GM12878 (cell line): ENCODE results near the gene JADE2. TPM values are rescaled to one million over a fixed set of nuclear protein-coding genes. Genes with fewer than 3 reads are reported as not detected.

ENCODE experiments used
- ATAC-seq: fragments of 200-7000 bp; cut with Tn5 transposase; 3 replicates; pipeline ENCODE4 v1.9.1; 2020; ENCODE audit warnings: mild to moderate bottlenecking, moderate library complexity
- BruUV-seq: library from RNA; stranded (reverse); fragments of 400-500 nt; replicated peaks from 2 replicates; lab custom pipeline; 2021; lab: Mats Ljungman, UMichigan
- CTCF ChIA-PET: fragments of 300-600 bp; sonication (Branson Sonifier 250); formaldehyde crosslinking; extraction: SDS; loops from one replicate; lab custom pipeline; 2021; ENCODE audit warnings: inconsistent platforms; lab: Yijun Ruan, JAX
- POLR2A ChIA-PET: fragments of 350-600 bp; formaldehyde crosslinking; extraction: SDS; loops from one replicate; lab custom pipeline; 2021; ENCODE audit warnings: inconsistent platforms; lab: Charles Lee
- RAD21 ChIA-PET: fragments of 300-600 bp; sonication (Branson Sonifier 250); formaldehyde crosslinking; loops from one replicate; lab custom pipeline; 2023; ENCODE audit warnings: antibody characterized with exemption; ENCODE audit not compliant: unreplicated experiment; lab: Charles Lee
- SMC1A ChIA-PET: fragments of 300-600 bp; sonication (Branson Sonifier 250); formaldehyde crosslinking; loops from one replicate; lab custom pipeline; 2023; ENCODE audit not compliant: unreplicated experiment, uncharacterized antibody; lab: Charles Lee
- DNase-seq: peaks from one replicate; pipeline ENCODE4 v3.0.0-alpha.2; 2011; ENCODE audit warnings: low read depth, low spot score
- FAIRE-seq: peaks from 3 replicates; lab custom pipeline; 2011; peaks lifted over from hg19 to GRCh38; lab: Jason Lieb, UNC
- H2AFZ ChIP-seq: 2 replicates; pipeline ENCODE4 v1.6.0; 2011; ENCODE audit warnings: low read depth, low read length, control low read depth; ENCODE audit not compliant: control insufficient read depth
- H3K27ac ChIP-seq: 2 replicates; pipeline ENCODE4 v1.5.1; 2011; ENCODE audit warnings: control low read depth; ENCODE audit not compliant: control insufficient read depth, insufficient read depth
- H3K27me3 ChIP-seq, 2 experiments: replicated peaks in 1 of 2; 2 replicates each; pipeline versions ENCODE4 v1.6.0 to v1.6.1; 2011; ENCODE audit warnings: low read length in 1 of 2; ENCODE audit not compliant: control insufficient read depth in 2 of 2, insufficient read depth in 2 of 2
- H3K36me3 ChIP-seq, 2 experiments: 2 replicates each; pipeline ENCODE4 v1.5.1; 2011; ENCODE audit warnings: low read length in 1 of 2; ENCODE audit not compliant: control insufficient read depth in 2 of 2, insufficient read depth in 2 of 2
- H3K4me1 ChIP-seq: 2 replicates; pipeline ENCODE4 v1.6.1; 2011; ENCODE audit warnings: mild to moderate bottlenecking, low read length, moderate library complexity, mixed read lengths; ENCODE audit not compliant: control insufficient read depth, insufficient read depth
- H3K4me2 ChIP-seq: 2 replicates; pipeline ENCODE4 v1.6.0; 2011; ENCODE audit warnings: control low read depth; ENCODE audit not compliant: control insufficient read depth, insufficient read depth
- H3K4me3 ChIP-seq: fragments of 200-600 bp; sonication (generic); 2 replicates; pipeline ENCODE4 v1.5.1; 2016
- H3K79me2 ChIP-seq: 2 replicates; pipeline ENCODE4 v1.6.0; 2011; ENCODE audit warnings: low read length; ENCODE audit not compliant: control insufficient read depth, insufficient read depth
- H3K9ac ChIP-seq: 2 replicates; pipeline ENCODE4 v1.8.0; 2011; ENCODE audit warnings: low read length, control low read depth, mixed read lengths; ENCODE audit not compliant: control insufficient read depth, insufficient read depth
- H3K9me3 ChIP-seq: replicated peaks from 3 replicates; pipeline ENCODE4 v1.5.1; 2011; ENCODE audit warnings: mild to moderate bottlenecking, low read length; ENCODE audit not compliant: control insufficient read depth, insufficient read depth
- H4K20me1 ChIP-seq: 2 replicates; pipeline ENCODE4 v1.6.0; 2011; ENCODE audit not compliant: control insufficient read depth, insufficient read depth
- BCL11A ChIP-seq: IDR thresholded peaks from 2 replicates; pipeline ENCODE4 v1.6.1; 2011; ENCODE audit warnings: low read depth, low read length
- GABPA ChIP-seq: IDR thresholded peaks from 2 replicates; pipeline ENCODE4 v1.6.1; 2014; ENCODE audit warnings: antibody characterized with exemption, low read depth, mild to moderate bottlenecking, inconsistent platforms
- NFYB ChIP-seq: IDR thresholded peaks from 2 replicates; pipeline ENCODE4 v1.6.1; 2011; ENCODE audit warnings: low read depth, mild to moderate bottlenecking, low read length, improper control_type of control experiment, moderate library complexity; ENCODE audit not compliant: insufficient read depth
- WRNIP1 ChIP-seq: IDR thresholded peaks from 2 replicates; pipeline ENCODE4 v1.6.1; 2011; ENCODE audit warnings: low read depth, low read length, improper control_type of control experiment, borderline replicate concordance
- WGBS: methylation state at CpG from one replicate; pipeline ENCODE4 v1.1.6; 2016; ENCODE audit warnings: low lambda C conversion rate; ENCODE audit not compliant: insufficient replicate concordance, insufficient coverage; ENCODE audit errors: missing lambda C conversion rate; 5-methylcytosine and 5-hydroxymethylcytosine counted together
- in situ Hi-C: fragments of 300-500 bp; cut with MboI; formaldehyde crosslinking; loops from 9 replicates; pipeline ENCODE4 v1.14.3; 2018; ENCODE audit warnings: mixed read lengths
- intact Hi-C: fragments of 100-400 bp; cut with micrococcal nuclease; formaldehyde crosslinking; loops from one replicate; pipeline ENCODE4 v1.14.2; 2022; ENCODE audit not compliant: unreplicated experiment
- polyA plus RNA-seq, 11 experiments: library from polyadenylated mRNA; depleted of rRNA in 4 of 11; unstranded in 6 of 11; stranded (reverse) in 5 of 11; fragments of >200 nt; fragmentation: Nextera tagmentation in 4 of 11; fragmentation: Illumina TruSeq in 1 of 11; extraction: Ambion mirVana in 4 of 11; extraction: Trizol in 1 of 11; gene quantifications; 1 replicate in 1 of 11; 2 replicates in 10 of 11; pipeline versions ENCODE4 v1.2.1 to v1.2.3, GENCODE V29; 2011 to 2016; ENCODE audit warnings: inconsistent platforms in 2 of 11, missing spikeins in 2 of 11, low read depth in 1 of 11
- total RNA-seq, 4 experiments: library from RNA; depleted of rRNA in 3 of 4; stranded (reverse); fragments of >200 nt in 3 of 4; fragmentation: Illumina TruSeq in 1 of 4; extraction: Trizol in 1 of 4; gene quantifications; 2 replicates each; pipeline versions ENCODE4 v1.2.1 to v1.2.3, GENCODE V29; 2013 to 2021
- TF ChIP-seq, protein P1 (sequence below): fragments of 450-650 bp; IDR thresholded peaks from 2 replicates; pipeline ENCODE4 v1.6.1; 2017; ENCODE audit warnings: mild to moderate bottlenecking, moderate library complexity
- TF ChIP-seq, protein P2 (sequence below): fragments of 450-650 bp; IDR thresholded peaks from 2 replicates; pipeline ENCODE4 v1.6.1; 2016; ENCODE audit warnings: mild to moderate bottlenecking, moderate library complexity, borderline replicate concordance

Gene JADE2
- total and polyA plus RNA-seq, 10 of the 15 experiments (the other 5 are each of a cell fraction or from before 2014, with no cell fraction given) = 1.5 to 67.0 (median 22.4) TPM

DNA sequence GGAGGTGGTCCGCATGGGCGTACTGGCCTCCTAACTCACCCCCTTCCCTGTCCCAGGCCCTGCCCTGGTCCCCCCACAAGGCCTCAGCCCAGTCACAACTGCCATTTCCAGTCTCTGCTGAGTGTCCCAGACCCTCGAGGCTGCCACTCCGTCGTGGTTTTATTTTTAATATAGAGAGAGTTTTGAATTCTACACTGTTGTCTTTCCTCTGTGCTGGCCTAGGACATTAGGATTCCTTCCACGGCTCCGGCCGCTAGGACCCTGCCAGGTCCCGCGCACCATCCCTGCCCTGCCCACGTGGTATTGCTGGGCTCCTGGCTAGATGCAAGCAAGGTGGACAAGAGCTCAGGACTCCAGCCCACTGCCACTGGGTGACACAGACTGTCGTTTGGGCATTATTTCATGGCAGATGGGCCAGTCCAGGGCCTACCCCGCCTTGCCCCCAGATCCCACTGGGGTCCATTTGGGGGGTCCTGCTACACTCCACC, 53.9 kb downstream of the JADE2 start:
- SMC1A ChIA-PET = interaction anchor here (1.8 kb wide), 1 partner anchor 13 kb away, joined by 5 read pairs; no protein-coding TSS in a partner anchor
- Histone ChIP-seq H3K36me3 (peaks cover 23 to 39% of the 10 kb centered on the region in 2 experiments; a peak in 3 of 4 replicates), H3K4me3 (no peak overlapping the region), H3K9me3 (no peaks in the 10 kb centered on the region), H2AFZ (no peak overlapping the region), H4K20me1 (no peaks in the 10 kb centered on the region), H3K27me3 (no peaks in the 10 kb centered on the region), H3K79me2 (no peaks in the 10 kb centered on the region), H3K27ac (no peak overlapping the region), H3K9ac (no peak overlapping the region), H3K4me1 (no peaks in the 10 kb centered on the region), H3K4me2 (no peak overlapping the region)
- CTCF ChIA-PET = interaction anchor here (3.2 kb wide), 1 partner anchor 275 kb away, joined by 14 read pairs; no protein-coding TSS in a partner anchor
- TF ChIP-seq WRNIP1 (no peak), BCL11A (no peak), GABPA (no peak), NFYB (no peak)
- TF ChIP-seq, protein P1, sequence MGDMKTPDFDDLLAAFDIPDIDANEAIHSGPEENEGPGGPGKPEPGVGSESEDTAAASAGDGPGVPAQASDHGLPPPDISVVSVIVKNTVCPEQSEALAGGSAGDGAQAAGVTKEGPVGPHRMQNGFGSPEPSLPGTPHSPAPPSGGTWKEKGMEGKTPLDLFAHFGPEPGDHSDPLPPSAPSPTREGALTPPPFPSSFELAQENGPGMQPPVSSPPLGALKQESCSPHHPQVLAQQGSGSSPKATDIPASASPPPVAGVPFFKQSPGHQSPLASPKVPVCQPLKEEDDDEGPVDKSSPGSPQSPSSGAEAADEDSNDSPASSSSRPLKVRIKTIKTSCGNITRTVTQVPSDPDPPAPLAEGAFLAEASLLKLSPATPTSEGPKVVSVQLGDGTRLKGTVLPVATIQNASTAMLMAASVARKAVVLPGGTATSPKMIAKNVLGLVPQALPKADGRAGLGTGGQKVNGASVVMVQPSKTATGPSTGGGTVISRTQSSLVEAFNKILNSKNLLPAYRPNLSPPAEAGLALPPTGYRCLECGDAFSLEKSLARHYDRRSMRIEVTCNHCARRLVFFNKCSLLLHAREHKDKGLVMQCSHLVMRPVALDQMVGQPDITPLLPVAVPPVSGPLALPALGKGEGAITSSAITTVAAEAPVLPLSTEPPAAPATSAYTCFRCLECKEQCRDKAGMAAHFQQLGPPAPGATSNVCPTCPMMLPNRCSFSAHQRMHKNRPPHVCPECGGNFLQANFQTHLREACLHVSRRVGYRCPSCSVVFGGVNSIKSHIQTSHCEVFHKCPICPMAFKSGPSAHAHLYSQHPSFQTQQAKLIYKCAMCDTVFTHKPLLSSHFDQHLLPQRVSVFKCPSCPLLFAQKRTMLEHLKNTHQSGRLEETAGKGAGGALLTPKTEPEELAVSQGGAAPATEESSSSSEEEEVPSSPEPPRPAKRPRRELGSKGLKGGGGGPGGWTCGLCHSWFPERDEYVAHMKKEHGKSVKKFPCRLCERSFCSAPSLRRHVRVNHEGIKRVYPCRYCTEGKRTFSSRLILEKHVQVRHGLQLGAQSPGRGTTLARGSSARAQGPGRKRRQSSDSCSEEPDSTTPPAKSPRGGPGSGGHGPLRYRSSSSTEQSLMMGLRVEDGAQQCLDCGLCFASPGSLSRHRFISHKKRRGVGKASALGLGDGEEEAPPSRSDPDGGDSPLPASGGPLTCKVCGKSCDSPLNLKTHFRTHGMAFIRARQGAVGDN = no peak
- TF ChIP-seq, protein P2, sequence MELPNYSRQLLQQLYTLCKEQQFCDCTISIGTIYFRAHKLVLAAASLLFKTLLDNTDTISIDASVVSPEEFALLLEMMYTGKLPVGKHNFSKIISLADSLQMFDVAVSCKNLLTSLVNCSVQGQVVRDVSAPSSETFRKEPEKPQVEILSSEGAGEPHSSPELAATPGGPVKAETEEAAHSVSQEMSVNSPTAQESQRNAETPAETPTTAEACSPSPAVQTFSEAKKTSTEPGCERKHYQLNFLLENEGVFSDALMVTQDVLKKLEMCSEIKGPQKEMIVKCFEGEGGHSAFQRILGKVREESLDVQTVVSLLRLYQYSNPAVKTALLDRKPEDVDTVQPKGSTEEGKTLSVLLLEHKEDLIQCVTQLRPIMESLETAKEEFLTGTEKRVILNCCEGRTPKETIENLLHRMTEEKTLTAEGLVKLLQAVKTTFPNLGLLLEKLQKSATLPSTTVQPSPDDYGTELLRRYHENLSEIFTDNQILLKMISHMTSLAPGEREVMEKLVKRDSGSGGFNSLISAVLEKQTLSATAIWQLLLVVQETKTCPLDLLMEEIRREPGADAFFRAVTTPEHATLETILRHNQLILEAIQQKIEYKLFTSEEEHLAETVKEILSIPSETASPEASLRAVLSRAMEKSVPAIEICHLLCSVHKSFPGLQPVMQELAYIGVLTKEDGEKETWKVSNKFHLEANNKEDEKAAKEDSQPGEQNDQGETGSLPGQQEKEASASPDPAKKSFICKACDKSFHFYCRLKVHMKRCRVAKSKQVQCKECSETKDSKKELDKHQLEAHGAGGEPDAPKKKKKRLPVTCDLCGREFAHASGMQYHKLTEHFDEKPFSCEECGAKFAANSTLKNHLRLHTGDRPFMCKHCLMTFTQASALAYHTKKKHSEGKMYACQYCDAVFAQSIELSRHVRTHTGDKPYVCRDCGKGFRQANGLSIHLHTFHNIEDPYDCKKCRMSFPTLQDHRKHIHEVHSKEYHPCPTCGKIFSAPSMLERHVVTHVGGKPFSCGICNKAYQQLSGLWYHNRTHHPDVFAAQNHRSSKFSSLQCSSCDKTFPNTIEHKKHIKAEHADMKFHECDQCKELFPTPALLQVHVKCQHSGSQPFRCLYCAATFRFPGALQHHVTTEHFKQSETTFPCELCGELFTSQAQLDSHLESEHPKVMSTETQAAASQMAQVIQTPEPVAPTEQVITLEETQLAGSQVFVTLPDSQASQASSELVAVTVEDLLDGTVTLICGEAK = no peak
- FAIRE-seq (no peak), ATAC-seq (no peak), DNase-seq (no peak)
- in situ Hi-C loops = loop anchor here (5.0 kb wide), 2 partner anchors 167 to 277 kb away; partner anchors contain the start of gene CDKN2AIPNL
- 98% methylated on average over 13 of the region's 13 CpGs for WGBS
- POLR2A ChIA-PET = no interaction called here
- no TSS peak for BruUV-seq
- RAD21 ChIA-PET = no interaction called here
- intact Hi-C loops = no loop called here
